GM12878 (cell line): ENCODE data around the gene LCN1.

ENCODE experiments used
- CEBPB ChIP-seq, 2 experiments: fragments of 150-350 bp in 1 of 2; IDR thresholded peaks; 2 replicates each; pipeline ENCODE4 v1.6.1; 2012 to 2014; ENCODE audit warnings: low read depth in 2 of 2, low read length in 2 of 2, borderline replicate concordance in 1 of 2, inconsistent platforms in 1 of 2
- GABPA ChIP-seq: IDR thresholded peaks from 2 replicates; pipeline ENCODE4 v1.6.1; 2014; ENCODE audit warnings: antibody characterized with exemption, low read depth, mild to moderate bottlenecking, inconsistent platforms
- MTA2 ChIP-seq: fragments of 450-650 bp; IDR thresholded peaks from 2 replicates; pipeline ENCODE4 v1.6.1; 2016; ENCODE audit warnings: low read depth, mild to moderate bottlenecking, moderate library complexity
- NFXL1 ChIP-seq: fragments of 450-650 bp; IDR thresholded peaks from 2 replicates; pipeline ENCODE4 v1.6.1; 2017; ENCODE audit warnings: antibody characterized with exemption, mild to moderate bottlenecking, borderline replicate concordance
- SREBF1 ChIP-seq: IDR thresholded peaks from 2 replicates; pipeline ENCODE4 v1.6.1; 2012; ENCODE audit warnings: mild to moderate bottlenecking, low read length
- TF ChIP-seq, protein P1 (sequence below): IDR thresholded peaks from 2 replicates; pipeline ENCODE4 v1.6.1; 2012; ENCODE audit warnings: low read depth, low read length, improper control_type of control experiment

DNA sequence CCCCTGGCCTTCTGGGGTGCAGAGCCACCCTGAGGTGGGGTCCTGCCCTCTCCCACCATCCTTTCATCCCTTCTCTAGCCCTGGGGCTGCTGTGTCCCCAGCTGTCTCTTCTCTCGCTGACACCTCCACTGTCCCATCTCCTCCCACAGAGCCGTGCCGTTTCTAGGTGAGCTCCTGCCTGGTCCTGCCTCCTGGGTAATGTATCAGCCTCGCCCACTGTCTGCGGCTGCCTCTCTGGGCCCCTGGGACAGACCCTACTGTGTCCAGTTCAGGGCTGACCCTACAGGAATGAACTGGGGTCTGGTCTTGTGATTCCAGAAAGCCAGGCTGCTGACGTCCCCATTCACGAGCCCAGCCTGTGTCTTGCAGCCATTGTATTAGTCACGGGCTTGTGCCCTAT, 44.4 kb downstream of the LCN1 start:
- TF ChIP-seq NFXL1 (no peak), SREBF1 (no peak), MTA2 (no peak), CEBPB (IDR thresholded peaks at IDR 0.05; ENCODE audit: borderline replicate concordance in 1 of 2, low read depth in 2 of 2, low read length in 2 of 2) (no peak), GABPA (no peak)
- TF ChIP-seq, protein P1, sequence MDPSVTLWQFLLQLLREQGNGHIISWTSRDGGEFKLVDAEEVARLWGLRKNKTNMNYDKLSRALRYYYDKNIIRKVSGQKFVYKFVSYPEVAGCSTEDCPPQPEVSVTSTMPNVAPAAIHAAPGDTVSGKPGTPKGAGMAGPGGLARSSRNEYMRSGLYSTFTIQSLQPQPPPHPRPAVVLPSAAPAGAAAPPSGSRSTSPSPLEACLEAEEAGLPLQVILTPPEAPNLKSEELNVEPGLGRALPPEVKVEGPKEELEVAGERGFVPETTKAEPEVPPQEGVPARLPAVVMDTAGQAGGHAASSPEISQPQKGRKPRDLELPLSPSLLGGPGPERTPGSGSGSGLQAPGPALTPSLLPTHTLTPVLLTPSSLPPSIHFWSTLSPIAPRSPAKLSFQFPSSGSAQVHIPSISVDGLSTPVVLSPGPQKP = no peak
